GM21737 (cell line): ENCODE measurements around the gene RPE.

Source experiments
- ATAC-seq: cut with Tn5 transposase; IDR thresholded peaks from one replicate; pipeline ENCODE4 v1.9.1; 2021; ENCODE audit warnings: mild to moderate bottlenecking, moderate library complexity; ENCODE audit not compliant: unreplicated experiment

The RPE gene

DNA sequence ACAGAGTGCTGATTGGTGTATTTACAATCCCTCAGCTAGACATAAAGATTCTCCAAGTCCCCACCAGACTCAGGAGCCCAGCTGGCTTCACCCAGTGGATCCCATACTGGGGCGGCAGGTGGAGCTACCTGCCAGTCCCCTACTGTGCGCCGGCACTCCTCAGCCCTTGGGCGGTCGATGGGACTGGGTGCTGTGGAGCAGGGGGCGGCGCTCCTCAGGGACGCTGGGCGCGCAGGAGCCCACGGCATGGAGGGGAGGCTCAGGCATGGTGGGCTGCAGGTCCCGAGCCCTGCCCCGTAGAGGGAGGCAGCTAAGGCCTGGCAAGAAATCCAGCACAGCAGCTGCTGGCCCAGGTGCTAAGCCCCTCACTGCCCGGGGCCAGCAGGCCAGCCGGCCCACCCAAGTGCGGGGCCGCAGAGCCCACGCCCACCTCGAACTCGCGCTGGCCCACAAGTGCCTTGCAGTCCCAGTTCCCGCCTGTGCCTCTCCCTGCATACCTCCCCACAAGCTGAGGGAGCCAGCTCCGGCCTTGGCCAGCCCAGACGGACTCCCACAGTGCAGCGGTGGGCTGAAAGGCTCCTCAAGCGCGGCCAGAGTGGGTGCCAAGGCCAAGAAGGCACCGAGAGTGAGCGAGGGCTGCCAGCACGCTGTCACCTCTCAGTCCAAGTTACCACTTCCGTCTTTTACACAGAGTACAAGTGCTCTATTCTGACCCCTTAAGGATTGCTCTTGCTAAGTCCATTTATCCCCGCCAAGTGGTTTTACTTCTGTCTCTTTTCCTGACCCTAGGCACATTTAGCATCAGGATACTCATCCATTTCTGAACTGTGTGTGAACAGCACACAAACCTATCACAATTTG is 1.7 kb upstream of the RPE start:
- no peak for ATAC-seq

DNA sequence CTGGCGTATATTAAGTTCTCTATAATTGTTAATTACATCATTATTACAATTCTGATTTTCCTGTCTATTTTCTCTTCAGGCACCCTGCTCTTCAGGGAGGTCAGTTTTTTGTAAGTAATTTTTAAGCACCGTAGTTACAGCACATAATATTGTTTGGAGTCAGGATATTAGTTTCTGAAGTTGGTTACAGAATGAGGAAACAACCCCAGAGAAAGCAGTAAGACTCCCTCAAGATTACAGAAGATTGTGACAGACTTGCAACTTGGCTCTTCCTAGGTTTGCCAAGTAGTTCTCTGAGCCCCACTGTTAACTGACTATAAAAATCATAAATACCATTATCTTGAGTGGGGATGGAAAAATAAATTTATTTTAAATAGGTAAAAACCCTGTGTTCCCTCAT is 921 bp downstream of the RPE start:
- ATAC-seq, result no peak

DNA sequence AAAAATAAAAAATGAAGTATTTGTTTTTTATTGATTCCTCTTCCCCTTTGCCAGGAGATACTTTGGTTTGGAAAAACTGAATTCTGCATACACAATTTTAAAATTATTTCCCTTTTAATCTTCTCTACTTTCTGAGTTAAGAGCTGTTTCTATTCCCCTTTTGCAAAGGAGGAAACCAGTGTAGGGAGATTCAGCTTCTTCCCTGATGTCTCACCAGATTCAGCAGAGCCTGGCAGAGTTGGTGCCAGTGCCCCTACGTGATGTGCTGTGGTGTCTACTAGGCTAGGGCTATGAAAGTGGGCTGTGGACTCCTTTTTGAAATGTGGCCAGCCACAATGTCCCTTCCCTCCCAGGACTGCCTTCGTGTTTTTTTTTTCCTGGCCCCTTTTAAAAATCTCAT is 2.4 kb downstream of the RPE start:
- ATAC-seq, result no peak

DNA sequence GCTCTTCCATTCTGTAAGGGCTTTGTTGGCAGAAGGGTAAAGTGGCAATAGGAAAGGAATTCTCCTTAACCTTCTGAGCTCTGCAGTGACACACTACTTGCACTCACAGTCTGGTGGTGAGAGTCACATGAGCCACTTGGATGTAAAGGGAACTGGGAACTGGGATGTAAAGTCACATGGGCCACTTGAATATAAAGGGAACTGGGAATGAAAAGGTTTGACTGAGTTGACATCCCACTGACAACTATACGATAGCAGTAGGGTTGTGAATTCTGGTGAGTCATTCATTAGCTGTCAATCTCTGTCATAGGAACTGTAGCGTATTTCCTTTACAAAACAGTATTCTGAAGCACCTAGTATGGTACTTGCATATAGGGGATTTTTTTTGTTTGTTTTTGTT is 5.5 kb downstream of the RPE start:
- no peak for ATAC-seq

DNA sequence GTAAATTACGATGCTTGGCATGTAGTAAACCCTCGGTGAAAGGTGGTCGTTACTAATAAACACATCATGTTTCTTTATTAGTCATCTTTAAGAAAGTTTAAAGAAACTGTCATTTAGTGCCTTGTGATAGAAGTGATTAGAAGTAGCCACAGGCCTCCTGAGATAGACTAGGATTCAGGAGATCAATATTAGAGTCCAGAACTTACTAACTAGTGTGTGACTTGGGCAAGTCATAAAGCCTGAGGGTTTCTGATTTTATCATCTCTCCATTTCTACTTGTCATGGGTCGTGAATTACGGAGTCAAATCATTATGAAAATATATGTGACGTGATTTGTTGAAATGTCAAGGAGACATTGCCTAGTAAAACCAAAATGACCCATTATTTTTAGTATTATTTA is 6.7 kb downstream of the RPE start:
- no peak for ATAC-seq

DNA sequence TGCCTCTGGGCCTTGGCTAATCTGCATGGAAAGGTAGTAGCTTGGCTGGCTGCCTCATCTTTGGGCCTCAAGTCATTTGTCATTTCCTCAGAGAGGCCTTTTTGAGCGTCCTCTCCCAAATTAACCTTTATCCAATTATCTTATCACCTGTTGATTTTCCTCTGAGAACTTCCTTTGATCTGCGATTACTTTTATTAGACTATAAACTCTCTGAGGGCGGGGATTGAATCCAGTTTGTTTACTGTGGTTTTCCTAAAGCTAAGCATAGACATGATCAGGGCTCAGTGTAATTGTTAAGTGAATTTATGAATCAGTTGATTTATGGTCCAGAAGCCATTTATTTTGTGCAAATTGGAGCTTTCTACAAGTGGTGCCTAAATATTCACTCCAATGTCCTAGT is 7.5 kb downstream of the RPE start:
- ATAC-seq, result no peak

DNA sequence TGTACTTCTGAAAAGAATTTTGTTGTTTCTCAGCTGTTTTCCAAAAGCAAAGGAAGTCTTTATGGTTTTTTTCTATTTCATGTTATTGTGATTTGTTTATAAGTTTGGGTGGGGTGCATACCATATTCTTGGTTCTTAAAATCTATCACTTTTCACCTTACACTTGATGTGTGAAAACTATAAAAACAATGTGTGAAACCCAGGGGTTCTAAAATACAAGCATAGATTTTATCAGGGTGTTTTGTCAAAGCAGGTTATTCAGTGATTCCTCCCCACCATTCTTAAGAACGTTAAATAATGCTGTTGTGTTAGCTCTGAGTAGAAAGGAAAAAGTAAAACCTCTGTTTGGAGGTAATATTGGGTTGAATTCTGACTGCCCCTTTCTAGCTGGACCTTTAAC is 17.7 kb downstream of the RPE start:
- ATAC-seq, result no peak

DNA sequence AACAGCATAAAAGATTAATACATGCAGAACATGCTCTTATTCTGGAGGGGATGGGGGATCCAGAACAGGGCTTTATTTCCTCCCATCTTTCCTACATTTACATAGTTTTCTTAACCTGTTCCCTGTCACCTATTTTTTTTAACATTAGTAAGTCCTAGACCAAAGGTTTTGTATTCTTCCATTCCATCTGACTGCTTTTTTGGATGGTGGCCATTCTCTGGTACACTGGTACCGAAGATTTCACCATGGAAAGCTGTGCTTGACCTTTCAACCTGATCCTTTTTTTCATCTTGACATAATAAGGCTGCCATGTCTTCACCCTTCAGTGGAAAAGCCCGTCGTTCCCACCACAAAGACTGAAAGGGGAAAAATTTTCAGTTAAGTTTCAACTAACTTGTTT is 20.4 kb downstream of the RPE start:
- ATAC-seq, result no peak

DNA sequence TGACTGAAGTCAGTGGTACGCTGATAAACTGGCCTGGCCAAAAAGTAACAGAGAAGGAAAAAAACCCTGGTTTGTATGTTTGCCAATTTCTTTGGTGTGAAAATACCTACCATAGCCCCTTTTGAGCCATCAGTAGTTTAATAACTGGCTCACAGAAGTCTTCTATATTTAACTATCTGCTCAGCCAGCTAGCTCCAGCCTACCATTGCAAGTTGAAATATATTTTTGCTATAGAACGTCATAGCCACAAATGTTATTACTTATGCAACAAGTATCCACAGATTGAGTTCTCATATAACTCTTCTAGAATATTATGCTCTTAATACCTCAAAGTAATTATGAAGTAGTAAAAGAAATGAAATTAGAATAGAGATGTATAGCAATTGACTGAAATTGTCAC is 25.2 kb downstream of the RPE start:
- no peak for ATAC-seq

DNA sequence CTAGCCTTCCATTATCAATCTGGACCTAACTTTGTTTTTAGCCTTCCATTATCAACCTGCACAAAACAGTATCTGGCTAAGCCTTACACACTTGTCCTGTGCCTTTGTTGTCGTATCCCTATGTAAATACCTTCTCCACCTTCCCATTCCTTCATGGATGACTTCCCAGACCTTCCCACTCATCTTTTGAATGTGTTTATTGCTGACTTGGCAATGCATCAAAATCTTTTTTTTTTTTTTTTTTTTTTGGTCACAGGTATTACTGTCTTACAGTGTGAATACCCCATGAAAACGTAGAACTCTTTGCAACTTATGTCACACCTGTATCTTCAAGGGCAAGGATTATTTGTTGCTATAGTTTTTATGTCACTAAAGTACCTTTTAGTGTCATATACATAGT is 25.7 kb downstream of the RPE start:
- ATAC-seq, result no peak

DNA sequence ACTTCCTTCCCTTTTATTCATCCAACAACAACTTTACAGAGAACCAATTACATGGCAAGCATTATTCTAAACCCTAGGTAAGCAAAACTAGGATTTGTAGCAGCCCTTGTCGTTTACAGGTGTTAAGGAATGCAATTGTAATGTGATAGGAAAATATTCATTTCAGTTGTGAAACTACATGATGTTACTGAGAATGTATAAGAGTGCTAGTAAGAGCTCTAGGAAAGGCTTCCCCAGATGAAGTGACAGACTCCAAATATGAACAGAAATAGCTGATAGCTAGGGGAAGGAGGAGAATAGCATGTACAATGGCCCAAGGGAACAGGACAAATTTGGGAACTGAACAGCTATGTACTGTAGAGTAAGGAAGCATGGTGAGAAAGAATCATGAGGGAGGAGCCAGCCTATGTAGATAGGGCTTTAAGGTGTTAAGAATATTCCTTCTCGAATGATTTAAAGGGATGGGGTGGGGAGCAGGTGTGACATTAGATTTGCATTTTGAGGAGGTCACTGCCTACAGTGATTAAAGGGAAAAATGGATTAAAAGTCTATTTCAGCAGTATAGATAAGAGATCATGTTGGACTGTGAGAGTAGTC is 31.7 kb downstream of the RPE start:
- ATAC-seq, result no peak

DNA sequence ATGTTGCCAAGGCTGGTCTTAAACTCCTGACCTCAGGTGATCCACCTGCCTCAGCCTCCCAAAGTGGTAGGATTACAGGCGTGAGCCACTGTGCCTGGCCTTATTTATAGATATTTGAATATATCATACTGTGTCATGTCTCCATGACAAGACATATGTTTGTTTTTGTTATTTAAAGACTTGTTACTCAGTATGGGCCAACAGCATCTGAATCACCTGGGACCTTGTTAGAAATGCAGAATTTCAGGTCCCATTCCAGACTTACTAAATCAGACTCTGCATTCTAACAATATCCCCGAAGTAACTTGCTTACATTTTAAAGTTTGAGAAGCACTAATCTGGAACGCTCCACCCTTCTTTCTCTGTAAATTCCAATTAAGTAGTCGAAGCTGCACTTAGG is 33.2 kb downstream of the RPE start:
- ATAC-seq, result no peak

DNA sequence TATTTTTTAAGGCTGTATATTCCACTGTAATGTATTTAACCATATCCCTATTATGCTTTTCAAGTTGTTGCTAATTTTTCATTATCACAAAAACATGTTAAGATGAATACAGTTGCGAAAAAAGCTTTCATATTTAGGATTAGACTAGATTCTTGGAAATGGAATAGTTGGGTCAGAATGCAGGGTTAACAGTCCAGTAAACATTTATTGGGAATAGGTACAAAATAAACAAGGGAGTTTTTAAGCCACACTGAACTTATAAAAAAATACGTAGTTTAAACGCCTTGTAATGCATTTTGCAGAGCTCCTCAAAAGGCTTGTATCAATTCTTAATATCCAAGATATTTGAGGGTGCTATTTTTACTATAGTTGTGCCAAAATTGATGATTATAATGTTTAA is 35.6 kb downstream of the RPE start:
- no peak for ATAC-seq

DNA sequence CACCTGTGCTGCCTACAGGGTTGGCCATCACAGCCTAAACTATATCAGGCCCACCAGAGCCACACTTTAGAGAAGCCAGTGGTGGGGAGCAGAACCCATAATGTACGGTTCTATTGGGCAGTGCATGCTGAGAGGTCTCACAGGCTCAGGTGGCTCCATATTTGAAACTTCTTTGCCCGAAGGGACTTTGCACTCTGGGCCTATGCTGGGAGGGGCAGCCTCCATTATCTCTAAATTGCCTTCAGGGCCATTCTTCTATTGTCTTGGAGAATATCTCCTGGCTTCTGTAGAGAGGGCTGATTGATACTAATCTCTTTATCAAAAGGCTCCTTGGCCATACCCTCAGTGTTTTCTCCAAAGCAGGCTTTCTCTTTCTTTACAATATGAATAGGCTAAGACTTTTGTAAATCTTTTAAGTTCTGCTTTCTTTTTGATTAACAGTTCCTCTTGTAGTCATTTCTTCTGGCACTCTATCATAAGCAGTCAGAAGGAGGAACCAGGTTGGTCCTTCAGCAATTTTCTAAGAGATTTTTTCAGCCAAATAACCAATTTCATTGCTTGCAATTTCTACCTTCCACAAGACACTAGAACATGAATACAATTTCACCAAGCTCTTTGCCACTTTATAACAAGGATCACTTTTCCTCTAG is 44.5 kb downstream of the RPE start:
- no peak for ATAC-seq

DNA sequence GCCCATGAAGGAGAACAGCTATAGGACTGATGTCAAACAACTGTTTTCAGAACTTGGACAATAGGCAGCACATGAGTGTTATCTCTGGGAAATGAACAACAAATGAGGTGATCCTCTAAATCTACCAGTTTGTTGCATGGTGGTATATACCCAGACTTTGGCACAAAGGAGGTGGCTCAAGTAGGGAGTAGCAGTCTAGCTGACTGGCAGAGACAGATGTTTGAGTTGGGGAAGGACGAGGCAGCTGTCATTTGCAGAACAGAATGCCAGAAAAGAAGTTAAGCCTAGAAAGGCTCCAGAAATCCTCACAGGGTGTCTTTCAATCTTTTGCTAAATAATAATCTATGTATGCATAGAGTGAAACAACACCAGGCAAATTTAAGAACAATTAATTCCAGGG is 47.4 kb downstream of the RPE start:
- ATAC-seq, result no peak

DNA sequence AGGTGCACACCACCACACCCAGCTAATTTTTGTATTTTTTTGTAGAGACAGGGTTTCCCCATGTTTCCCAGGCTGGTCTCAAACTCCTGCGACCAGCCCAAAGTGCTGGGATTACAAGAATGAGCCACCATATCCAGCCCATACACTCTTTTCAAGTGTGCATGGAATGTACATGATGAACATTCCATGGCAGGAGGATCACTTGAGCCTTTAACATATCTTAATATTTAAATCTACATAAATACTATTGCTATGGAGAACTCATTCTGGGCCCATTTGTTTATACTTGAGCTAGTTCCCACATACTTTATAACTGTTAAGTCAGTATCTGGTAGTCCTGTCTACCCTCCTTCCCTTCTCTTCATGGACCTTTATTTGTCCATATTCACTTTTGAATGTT is 48.4 kb downstream of the RPE start:
- ATAC-seq, result no peak

DNA sequence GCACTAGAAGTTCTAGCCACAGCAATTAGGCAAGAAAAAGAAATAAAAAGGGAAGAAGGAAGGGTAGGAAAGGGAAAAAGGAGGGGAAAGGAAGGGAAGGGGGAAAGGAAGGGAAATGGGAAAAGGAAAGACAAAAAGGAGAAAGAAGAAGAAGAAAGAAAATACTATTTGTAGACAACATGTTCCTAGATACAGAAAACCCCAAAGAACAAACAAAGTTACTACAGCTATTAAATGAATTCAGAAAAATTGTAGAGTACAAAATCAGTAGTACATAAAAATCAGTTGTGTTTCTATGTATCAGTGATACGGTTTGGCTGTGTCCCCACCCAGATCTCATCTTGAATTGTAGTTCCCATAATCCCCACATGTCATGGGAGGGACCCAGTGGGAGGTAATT is 52.3 kb downstream of the RPE start:
- no peak for ATAC-seq

DNA sequence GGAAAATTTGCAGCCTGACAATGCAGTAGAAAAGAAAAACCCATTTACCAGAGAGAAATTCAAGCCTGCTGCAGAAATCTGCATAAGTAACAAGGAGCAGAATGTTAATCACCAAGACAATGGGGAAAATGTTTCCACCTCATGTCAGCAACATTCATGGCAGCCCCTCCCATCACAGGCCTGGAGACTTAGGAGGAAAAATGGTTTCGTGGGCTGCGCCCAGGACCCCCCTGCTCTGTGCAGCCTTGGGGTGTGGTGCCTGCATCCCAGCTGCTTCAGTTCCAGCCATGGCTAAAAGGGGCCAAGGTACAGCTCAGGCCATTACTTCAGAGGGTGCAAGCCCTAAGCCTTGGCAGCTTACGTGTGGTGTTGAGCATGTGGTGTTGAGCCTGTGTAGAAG is 53.4 kb downstream of the RPE start:
- no peak for ATAC-seq

DNA sequence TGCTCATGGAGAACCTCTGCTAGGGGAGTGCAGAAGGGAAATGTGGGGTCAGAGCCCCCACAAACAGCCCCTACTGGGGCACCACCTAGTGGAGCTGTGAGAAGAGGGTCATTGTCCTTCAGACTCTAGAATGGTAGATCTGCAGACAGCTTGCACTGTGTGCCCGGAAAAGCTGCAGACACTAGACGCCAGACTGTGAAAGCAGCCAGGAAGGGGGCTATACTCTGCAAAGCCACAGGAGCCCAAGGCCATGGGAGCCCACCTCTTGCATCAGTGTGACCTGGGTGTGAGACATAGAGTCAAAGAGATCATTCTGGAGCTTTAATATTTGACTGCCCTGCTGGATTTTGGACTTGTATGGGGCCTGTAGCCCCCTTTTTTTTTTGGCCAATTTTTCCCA is 60.9 kb downstream of the RPE start:
- no peak for ATAC-seq
